Prostate gland (tissue), 2 donors: ENCODE data around the gene LYSMD2. TPM values are rescaled to one million over a fixed set of nuclear protein-coding genes. Genes with fewer than 3 reads are reported as not detected.

Experiments used
- DNase-seq: peaks from one replicate; pipeline ENCODE4 v3.0.0-alpha.2; 2019; ENCODE audit warnings: low spot score
- H3K27ac ChIP-seq, 2 donors: fragments of 200-600 bp; sonication (generic); 2 replicates each; pipeline ENCODE4 v1.5.1; 2017 to 2019
- H3K27me3 ChIP-seq: fragments of 200-600 bp; sonication (generic); replicated peaks from 2 replicates; pipeline ENCODE4 v1.5.1; 2019; ENCODE audit not compliant: insufficient read depth
- H3K36me3 ChIP-seq, 2 donors: fragments of 200-600 bp; sonication (generic); 1 replicate in 1 of 2; 2 replicates in 1 of 2; pipeline versions ENCODE4 v1.5.1 to v1.8.1; 2017 to 2019
- H3K4me1 ChIP-seq: fragments of 200-600 bp; sonication (generic); replicated peaks from 2 replicates; pipeline ENCODE4 v1.5.1; 2019
- H3K4me3 ChIP-seq, 2 donors: fragments of 200-600 bp; sonication (generic); 2 replicates each; pipeline ENCODE4 v1.5.1; 2017 to 2019
- H3K9me3 ChIP-seq: fragments of 200-600 bp; sonication (generic); 2 replicates; pipeline ENCODE4 v1.5.1; 2017
- CTCF ChIP-seq, 4 experiments: fragments of 200-600 bp in 2 of 4; fragments of 450-650 bp in 2 of 4; sonication (generic) in 2 of 4; IDR thresholded peaks; 1 replicate in 3 of 4; 2 replicates in 1 of 4; pipeline ENCODE4 v1.5.1; 2016 to 2019; ENCODE audit warnings: antibody characterized with exemption in 4 of 4, mild to moderate bottlenecking in 2 of 4, moderate library complexity in 2 of 4
- POLR2A ChIP-seq: fragments of 450-650 bp; IDR thresholded peaks from one replicate; pipeline ENCODE4 v1.6.1; 2016; ENCODE audit warnings: antibody characterized with exemption, mild to moderate bottlenecking
- POLR2AphosphoS5 ChIP-seq: sonication (generic); formaldehyde crosslinking; IDR thresholded peaks from one replicate; pipeline ENCODE4 v1.6.1; 2017; ENCODE audit warnings: antibody characterized with exemption
- WGBS: methylation state at CpG from one replicate; pipeline ENCODE4 v1.1.5; 2018; 5-methylcytosine and 5-hydroxymethylcytosine counted together
- intact Hi-C: fragments of 100-400 bp; cut with DNase I; formaldehyde crosslinking; loops from one replicate; pipeline ENCODE4 v1.14.2; 2022
- total RNA-seq, 2 donors: library from RNA; depleted of rRNA; stranded (reverse); fragments of >200 nt; gene quantifications; one replicate each; pipeline ENCODE4 v1.1.0, GENCODE V29; 2016

Gene LYSMD2
- total RNA-seq, 2 donors from 2014 or later: 15.0 to 29.9 TPM

GRCh38 chr15:51760805-51761204 lies 23.4 kb upstream of the LYSMD2 start:
- H3K27ac ChIP-seq: no peak overlapping the region
- no peaks in the 10 kb centered on the region for H3K4me1 ChIP-seq
- TF ChIP-seq POLR2A (no peak), POLR2AphosphoS5 (no peak), CTCF (IDR thresholded peaks at IDR 0.05) (no peak)
- no peak for DNase-seq
- no peaks in the 10 kb centered on the region for H3K27me3 ChIP-seq
- WGBS: 65% methylated on average over 3 of the region's 3 CpGs
- no peak overlapping the region for H3K4me3 ChIP-seq
- no peaks in the 10 kb centered on the region for H3K36me3 ChIP-seq
- H3K9me3 ChIP-seq: no peaks in the 10 kb centered on the region
- intact Hi-C loops: no loop called here

GRCh38 chr15:51759557-51760070 lies 22.2 kb upstream of the LYSMD2 start:
- Histone ChIP-seq H3K9me3 (no peaks in the 10 kb centered on the region), H3K36me3 (no peaks in the 10 kb centered on the region), H3K27me3 (no peaks in the 10 kb centered on the region), H3K4me3 (no peak overlapping the region), H3K27ac (no peak overlapping the region), H3K4me1 (no peaks in the 10 kb centered on the region)
- TF ChIP-seq CTCF (IDR thresholded peaks at IDR 0.05) (no peak), POLR2AphosphoS5 (no peak), POLR2A (no peak)
- DNase-seq: no peak
- 63% methylated on average over 3 of the region's 3 CpGs for WGBS
- intact Hi-C loops: no loop called here

- Histone ChIP-seq H3K4me1 (no peaks in the 10 kb centered on the region), H3K4me3 (no peak overlapping the region), H3K9me3 (no peaks in the 10 kb centered on the region), H3K27me3 (no peaks in the 10 kb centered on the region), H3K36me3 (no peaks in the 10 kb centered on the region), H3K27ac (no peak overlapping the region)
- WGBS: 37% methylated on average over 1 of the region's 1 CpG
- intact Hi-C loops: no loop called here
- TF ChIP-seq CTCF (IDR thresholded peaks at IDR 0.05): no peak
- no peak for TF ChIP-seq POLR2AphosphoS5
- no peak for TF ChIP-seq POLR2A
- DNase-seq: no peak
Observed at GRCh38 chr15:51758645-51759044, 21.2 kb upstream of the LYSMD2 start.

- no peaks in the 10 kb centered on the region for H3K27me3 ChIP-seq
- WGBS: 82% methylated on average over 2 of the region's 2 CpGs
- no peaks in the 10 kb centered on the region for H3K36me3 ChIP-seq
- no peaks in the 10 kb centered on the region for H3K4me1 ChIP-seq
- no peak overlapping the region for H3K27ac ChIP-seq
- DNase-seq: no peak
- TF ChIP-seq CTCF (IDR thresholded peaks at IDR 0.05) (no peak), POLR2AphosphoS5 (no peak), POLR2A (no peak)
- intact Hi-C loops: no loop called here
- H3K9me3 ChIP-seq: no peaks in the 10 kb centered on the region
- no peak overlapping the region for H3K4me3 ChIP-seq
Observed at GRCh38 chr15:51757450-51757849, 20.0 kb upstream of the LYSMD2 start.

- intact Hi-C loops: no loop called here
- no peaks in the 10 kb centered on the region for H3K36me3 ChIP-seq
- H3K4me1 ChIP-seq: no peaks in the 10 kb centered on the region
- TF ChIP-seq POLR2A (no peak), POLR2AphosphoS5 (no peak), CTCF (IDR thresholded peaks at IDR 0.05) (no peak)
- WGBS: 77% methylated on average over 4 of the region's 4 CpGs
- no peaks in the 10 kb centered on the region for H3K9me3 ChIP-seq
- H3K4me3 ChIP-seq: no peak overlapping the region
- H3K27me3 ChIP-seq: no peaks in the 10 kb centered on the region
- DNase-seq: no peak
- H3K27ac ChIP-seq: no peak overlapping the region
Observed at GRCh38 chr15:51756482-51756881, 19.0 kb upstream of the LYSMD2 start.
